ENCODE measurements around the gene KRTAP10-11. TPM values are rescaled to one million over a fixed set of nuclear protein-coding genes. Genes with fewer than 3 reads are reported as not detected.
A peak's percentile ranks its signal among the peaks of the same experiment; 100 is the strongest.

The KRTAP10-11 gene
- total and polyA plus RNA-seq, 2 experiments from 2014 or later = not detected

- H3K9me3 Mint-ChIP-seq = no peaks in the 10 kb centered on the region; the same call in none of the 3 replicates
- 0 out of 2 replicates have a peak, but pooled peaks cover 4% of the 10 kb centered on the region for H3F3A ChIP-seq (replicated peaks; ENCODE audit: low read depth)
- no peak overlapping the region; the same call in 2 of the 3 replicates for H3K4me3 Mint-ChIP-seq
- no peak overlapping the region; the same call in 1 of the 2 replicates for H3K27ac Mint-ChIP-seq
- no peaks in the 10 kb centered on the region for H3K36me3 Mint-ChIP-seq (ENCODE audit: low read depth)
- H3K4me1 ChIP-seq (ENCODE audit: insufficient read depth) = peaks cover 6% of the 10 kb centered on the region
- H3K79me2 ChIP-seq (replicated peaks; ENCODE audit: insufficient read depth) = no peaks in the 10 kb centered on the region
- H3K36me3 ChIP-seq (ENCODE audit: insufficient read depth) = no peaks in the 10 kb centered on the region
- DNase-seq (ENCODE audit: low spot score) = peak; percentile 27
- no peak overlapping the region for H3K4me3 ChIP-seq
- H3K4me1 Mint-ChIP-seq = peaks cover 24% of the 10 kb centered on the region
- peaks cover 16% of the 10 kb centered on the region for H3K27me3 Mint-ChIP-seq (ENCODE audit: insufficient read depth, low read depth, poor library complexity)
- H4K20me1 ChIP-seq (replicated peaks; ENCODE audit: insufficient read depth) = no peaks in the 10 kb centered on the region
- H3K9me2 ChIP-seq (ENCODE audit: insufficient read depth) = no peaks in the 10 kb centered on the region
- H2AFZ ChIP-seq = peak overlapping the region; percentile 92
- H3K27ac ChIP-seq (ENCODE audit: low read depth) = no peak overlapping the region
- H3K4me2 ChIP-seq = 0 out of 2 replicates have a peak overlapping the region, but pooled peaks have one; percentile 8
- no peaks in the 10 kb centered on the region for H3K27me3 ChIP-seq (ENCODE audit: insufficient read depth)
- TF ChIP-seq REST (IDR thresholded peaks at IDR 0.05; ENCODE audit: unreplicated experiment) (no peak), ETS1 (IDR thresholded peaks at IDR 0.05) (no peak), NANOG (IDR thresholded peaks at IDR 0.05; ENCODE audit: borderline replicate concordance) (no peak), JUNB (IDR thresholded peaks at IDR 0.05; ENCODE audit: unreplicated experiment) (no peak), STAT1 (IDR thresholded peaks at IDR 0.05; ENCODE audit: unreplicated experiment) (no peak), ZNF114 (CRISPR knock-in tag; IDR thresholded peaks at IDR 0.05) (no peak), ZNF331 (CRISPR knock-in tag; IDR thresholded peaks at IDR 0.05; ENCODE audit: low read depth) (no peak), CREB1 (CRISPR knock-in tag; IDR thresholded peaks at IDR 0.05; ENCODE audit: low read depth) (no peak), EZH2 (IDR thresholded peaks at IDR 0.05; ENCODE audit: low read depth, unreplicated experiment) (no peak), EZH2phosphoT487 (IDR thresholded peaks at IDR 0.05; ENCODE audit: unreplicated experiment) (no peak), CTCF (conservative IDR thresholded peaks at IDR 0.05; ENCODE audit: low read depth in 2 of 2) (no peak), ZNF462 (CRISPR knock-in tag; IDR thresholded peaks at IDR 0.05) (no peak)
- peak; percentile 88 for ATAC-seq
Measured at GRCh38 chr21:44686000-44686781, 40.0 kb downstream of the KRTAP10-11 start.

Data from GM23338 (cell line).